DOHH2 (cell line): ENCODE measurements around the gene CDC25C.

Experiments
- EZH2phosphoT487 ChIP-seq: fragments of 200-600 bp; sonication (generic); IDR thresholded peaks from 2 replicates; pipeline ENCODE4 v1.6.1; 2017; ENCODE audit warnings: borderline replicate concordance, mild to moderate bottlenecking, antibody characterized with exemption, low read length, moderate library complexity, mixed read lengths
- TF ChIP-seq, protein P1 (sequence below): fragments of 200-600 bp; sonication (generic); IDR thresholded peaks from one replicate; pipeline ENCODE4 v1.5.1; 2014; ENCODE audit warnings: antibody characterized with exemption, mild to moderate bottlenecking, low read depth, low read length; ENCODE audit not compliant: poor library complexity, severe bottlenecking

DNA sequence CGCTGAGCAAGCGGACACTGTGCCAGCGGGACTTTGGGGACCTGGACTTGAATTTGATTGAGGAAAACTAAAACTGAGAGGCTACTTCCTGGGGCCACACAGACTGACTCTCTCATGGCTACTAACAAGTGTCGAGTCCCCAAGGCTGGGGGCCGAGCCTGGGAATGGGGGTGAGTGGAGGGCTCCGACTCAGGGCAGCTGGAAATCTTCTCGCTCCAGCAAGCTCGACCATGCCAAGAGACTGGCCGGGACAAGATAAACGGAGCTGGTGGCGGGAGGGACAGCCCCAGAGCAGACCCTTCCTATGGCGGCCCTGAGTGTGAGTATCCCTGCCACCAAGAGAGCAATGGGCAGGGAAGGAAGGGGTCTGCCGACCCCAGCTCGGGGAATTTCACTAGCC lies 15.3 kb upstream of the CDC25C start:
- TF ChIP-seq, protein P1, sequence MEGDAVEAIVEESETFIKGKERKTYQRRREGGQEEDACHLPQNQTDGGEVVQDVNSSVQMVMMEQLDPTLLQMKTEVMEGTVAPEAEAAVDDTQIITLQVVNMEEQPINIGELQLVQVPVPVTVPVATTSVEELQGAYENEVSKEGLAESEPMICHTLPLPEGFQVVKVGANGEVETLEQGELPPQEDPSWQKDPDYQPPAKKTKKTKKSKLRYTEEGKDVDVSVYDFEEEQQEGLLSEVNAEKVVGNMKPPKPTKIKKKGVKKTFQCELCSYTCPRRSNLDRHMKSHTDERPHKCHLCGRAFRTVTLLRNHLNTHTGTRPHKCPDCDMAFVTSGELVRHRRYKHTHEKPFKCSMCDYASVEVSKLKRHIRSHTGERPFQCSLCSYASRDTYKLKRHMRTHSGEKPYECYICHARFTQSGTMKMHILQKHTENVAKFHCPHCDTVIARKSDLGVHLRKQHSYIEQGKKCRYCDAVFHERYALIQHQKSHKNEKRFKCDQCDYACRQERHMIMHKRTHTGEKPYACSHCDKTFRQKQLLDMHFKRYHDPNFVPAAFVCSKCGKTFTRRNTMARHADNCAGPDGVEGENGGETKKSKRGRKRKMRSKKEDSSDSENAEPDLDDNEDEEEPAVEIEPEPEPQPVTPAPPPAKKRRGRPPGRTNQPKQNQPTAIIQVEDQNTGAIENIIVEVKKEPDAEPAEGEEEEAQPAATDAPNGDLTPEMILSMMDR = no peak
- no peak for TF ChIP-seq EZH2phosphoT487
